Natural killer cell (primary cell): ENCODE data around the gene OTOGL. TPM values are rescaled to one million over a fixed set of nuclear protein-coding genes. Genes with fewer than 3 reads are reported as not detected.

ENCODE experiments used
- ATAC-seq, 3 donors: fragments of 150-1000 bp in 2 of 3; fragments of 200-7000 bp in 1 of 3; cut with Tn5 transposase; 1 replicate in 1 of 3; 2 replicates in 2 of 3; pipeline ENCODE4 v1.10.0; 2021; ENCODE audit warnings: mild to moderate bottlenecking in 2 of 3, moderate library complexity in 2 of 3
- DNase-seq, 2 donors: peaks; one replicate each; pipeline versions ENCODE4 v3.0.0 to v3.0.0-alpha.2; 2013 to 2021; ENCODE audit warnings: mixed read lengths in 1 of 2
- H3K27ac ChIP-seq: one replicate; pipeline ENCODE4 v1.5.1; 2013; ENCODE audit warnings: mild to moderate bottlenecking, low read length
- H3K27me3 ChIP-seq: one replicate; pipeline ENCODE4 v1.6.1; 2013; ENCODE audit warnings: low read length; ENCODE audit not compliant: control insufficient read depth, insufficient read depth
- H3K36me3 ChIP-seq: one replicate; pipeline ENCODE4 v1.6.1; 2013; ENCODE audit warnings: low read length; ENCODE audit not compliant: control insufficient read depth, insufficient read depth
- H3K4me1 ChIP-seq: one replicate; pipeline ENCODE4 v1.6.1; 2013; ENCODE audit warnings: low read length; ENCODE audit not compliant: control insufficient read depth, insufficient read depth
- H3K4me3 ChIP-seq: one replicate; pipeline ENCODE4 v1.5.1; 2013; ENCODE audit warnings: low read length
- H3K9me3 ChIP-seq: one replicate; pipeline ENCODE4 v1.6.1; 2013; ENCODE audit warnings: low read length; ENCODE audit not compliant: control insufficient read depth, insufficient read depth
- H3K27ac Mint-ChIP-seq, 2 donors: one replicate each; pipeline ENCODE4 v1.8.0; 2022; ENCODE audit warnings: mild to moderate bottlenecking in 2 of 2, mixed read lengths in 2 of 2, moderate library complexity in 1 of 2
- H3K27me3 Mint-ChIP-seq, 2 donors: one replicate each; pipeline ENCODE4 v1.8.0; 2022; ENCODE audit warnings: low read depth in 2 of 2, mixed read lengths in 2 of 2
- H3K36me3 Mint-ChIP-seq: one replicate; pipeline ENCODE4 v1.8.0; 2022; ENCODE audit warnings: mixed read lengths
- H3K4me1 Mint-ChIP-seq, 2 donors: one replicate each; pipeline ENCODE4 v1.8.0; 2022; ENCODE audit warnings: mixed read lengths in 2 of 2
- H3K4me3 Mint-ChIP-seq: one replicate; pipeline ENCODE4 v1.8.0; 2022; ENCODE audit warnings: mild to moderate bottlenecking, moderate library complexity, mixed read lengths
- H3K9me3 Mint-ChIP-seq, 2 donors: one replicate each; pipeline ENCODE4 v1.8.0; 2022; ENCODE audit warnings: mixed read lengths in 2 of 2
- WGBS: methylation state at CpG from one replicate; pipeline ENCODE4 v1.1.7; 2013; ENCODE audit warnings: missing lambda C conversion rate; ENCODE audit not compliant: insufficient coverage; 5-methylcytosine and 5-hydroxymethylcytosine counted together
- intact Hi-C: fragments of 100-400 bp; cut with micrococcal nuclease; formaldehyde crosslinking; loops from one replicate; pipeline ENCODE4 v1.14.2; 2022
- total RNA-seq, 4 donors: library from RNA; stranded (reverse); fragments of 120-200 nt in 1 of 4; gene quantifications; one replicate each; pipeline versions ENCODE4 v1.2.3 to v1.2.4, GENCODE V29; 2013 to 2022
- TF ChIP-seq, protein P1 (sequence below): fragments of 200-600 bp; IDR thresholded peaks from one replicate; pipeline ENCODE4 v1.8.0; 2022; ENCODE audit warnings: antibody characterized with exemption

OTOGL gene
- total RNA-seq, 3 donors from 2014 or later (not counting 1 experiment from before 2014, with no cell fraction given): not detected

DNA sequence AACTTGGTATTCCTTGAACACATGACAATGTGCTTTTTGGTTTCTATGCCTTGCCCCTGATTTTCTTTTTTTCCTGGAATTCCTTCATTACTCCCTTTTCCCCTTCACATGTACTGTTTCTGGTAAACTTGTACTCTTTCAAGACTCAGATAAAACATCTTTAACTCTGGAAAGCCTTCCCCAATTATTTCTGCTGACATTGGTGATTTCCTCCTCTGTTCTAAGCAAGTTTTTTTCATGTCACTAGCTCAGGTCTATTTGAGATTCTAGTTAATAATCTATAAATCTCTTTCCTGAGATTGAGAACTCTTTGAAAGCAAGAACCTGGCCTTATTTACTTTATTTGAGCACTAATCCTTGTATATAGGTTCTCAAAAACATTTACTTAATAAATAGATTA, 320.7 kb downstream of the OTOGL start:
- Histone ChIP-seq H3K27ac (no peak overlapping the region), H3K9me3 (no peaks in the 10 kb centered on the region), H3K4me3 (no peak overlapping the region), H3K4me1 (no peaks in the 10 kb centered on the region), H3K27me3 (no peaks in the 10 kb centered on the region), H3K36me3 (no peaks in the 10 kb centered on the region)
- H3K27ac Mint-ChIP-seq: no peak overlapping the region
- ATAC-seq: no peak
- intact Hi-C loops: no loop called here
- H3K27me3 Mint-ChIP-seq: no peaks in the 10 kb centered on the region
- no peaks in the 10 kb centered on the region for H3K36me3 Mint-ChIP-seq
- TF ChIP-seq, protein P1, sequence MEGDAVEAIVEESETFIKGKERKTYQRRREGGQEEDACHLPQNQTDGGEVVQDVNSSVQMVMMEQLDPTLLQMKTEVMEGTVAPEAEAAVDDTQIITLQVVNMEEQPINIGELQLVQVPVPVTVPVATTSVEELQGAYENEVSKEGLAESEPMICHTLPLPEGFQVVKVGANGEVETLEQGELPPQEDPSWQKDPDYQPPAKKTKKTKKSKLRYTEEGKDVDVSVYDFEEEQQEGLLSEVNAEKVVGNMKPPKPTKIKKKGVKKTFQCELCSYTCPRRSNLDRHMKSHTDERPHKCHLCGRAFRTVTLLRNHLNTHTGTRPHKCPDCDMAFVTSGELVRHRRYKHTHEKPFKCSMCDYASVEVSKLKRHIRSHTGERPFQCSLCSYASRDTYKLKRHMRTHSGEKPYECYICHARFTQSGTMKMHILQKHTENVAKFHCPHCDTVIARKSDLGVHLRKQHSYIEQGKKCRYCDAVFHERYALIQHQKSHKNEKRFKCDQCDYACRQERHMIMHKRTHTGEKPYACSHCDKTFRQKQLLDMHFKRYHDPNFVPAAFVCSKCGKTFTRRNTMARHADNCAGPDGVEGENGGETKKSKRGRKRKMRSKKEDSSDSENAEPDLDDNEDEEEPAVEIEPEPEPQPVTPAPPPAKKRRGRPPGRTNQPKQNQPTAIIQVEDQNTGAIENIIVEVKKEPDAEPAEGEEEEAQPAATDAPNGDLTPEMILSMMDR: no peak
- peaks cover 4 to 5% of the 10 kb centered on the region in 2 donors for H3K9me3 Mint-ChIP-seq
- no peak for DNase-seq
- no peaks in the 10 kb centered on the region for H3K4me1 Mint-ChIP-seq
- H3K4me3 Mint-ChIP-seq: no peak overlapping the region

DNA sequence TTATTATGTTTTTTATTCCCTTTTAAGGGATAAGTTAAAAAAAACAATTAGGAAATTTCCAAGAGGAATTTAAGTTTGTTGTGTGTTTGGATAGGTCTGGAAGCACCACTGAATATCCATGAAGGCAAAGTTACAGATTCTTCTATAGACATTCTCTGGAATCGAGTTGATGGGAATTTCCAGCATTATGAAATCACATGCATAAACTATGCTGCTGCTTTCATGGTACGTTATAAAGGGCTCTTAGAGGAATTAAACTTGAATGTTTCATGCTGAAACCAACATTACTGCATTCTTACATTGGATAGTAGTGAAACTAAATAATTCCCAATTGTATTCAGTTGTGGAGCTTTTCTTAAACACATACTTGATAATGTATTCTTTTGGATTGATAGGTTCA, 323.2 kb downstream of the OTOGL start:
- WGBS: 50% methylated on average over 1 of the region's 2 CpGs
- Mint-ChIP-seq H3K27ac (no peak overlapping the region), H3K36me3 (no peaks in the 10 kb centered on the region), H3K4me1 (no peaks in the 10 kb centered on the region), H3K27me3 (no peaks in the 10 kb centered on the region), H3K4me3 (no peak overlapping the region), H3K9me3 (peaks cover 0 to 2% of the 10 kb centered on the region in 2 donors)
- H3K27me3 ChIP-seq: no peaks in the 10 kb centered on the region
- H3K9me3 ChIP-seq: no peaks in the 10 kb centered on the region
- no peak overlapping the region for H3K27ac ChIP-seq
- DNase-seq: no peak
- no peak overlapping the region for H3K4me3 ChIP-seq
- TF ChIP-seq, protein P1: no peak
- no peak for ATAC-seq
- H3K4me1 ChIP-seq: no peaks in the 10 kb centered on the region
- no peaks in the 10 kb centered on the region for H3K36me3 ChIP-seq
- intact Hi-C loops: no loop called here

Other genes starting within 250 kb of the OTOGL start
- gene PPP1R12A, start 164.4 kb upstream of the OTOGL start, total RNA-seq: 100 to 1,000 TPM; 145 to 192 (median 185) TPM